H1 (cell line): ENCODE measurements around the gene CMSS1. TPM values are rescaled to one million over a fixed set of nuclear protein-coding genes. Genes with fewer than 3 reads are reported as not detected.

Experiments
- RAD21 ChIP-seq, 2 experiments: IDR thresholded peaks in 1 of 2; conservative IDR thresholded peaks in 1 of 2; 2 replicates each; pipeline ENCODE4 v1.6.1; 2011; ENCODE audit warnings: low read depth in 2 of 2, low read length in 2 of 2, improper control_type of control experiment in 1 of 2, inconsistent platforms in 1 of 2, mild to moderate bottlenecking in 1 of 2, moderate library complexity in 1 of 2
- polyA plus RNA-seq, 7 experiments: library from polyadenylated mRNA; depleted of rRNA in 3 of 7; stranded (reverse) in 5 of 7; unstranded in 2 of 7; fragments of >200 nt in 5 of 7; fragments of 200-250 nt in 2 of 7; gene quantifications; 1 replicate in 5 of 7; 2 replicates in 1 of 7; 4 replicates in 1 of 7; pipeline versions ENCODE4 v1.2.1 to v1.2.3, GENCODE V29; 2011 to 2013; ENCODE audit warnings: missing spikeins in 2 of 7, mixed read lengths in 2 of 7
- total RNA-seq: library from RNA; stranded (reverse); fragmentation: NEBNext Ultra II Directional; extraction: Animal tissue kit (Norgen Biotek cat#: 25700); gene quantifications from 2 replicates; pipeline ENCODE4 v1.2.1, GENCODE V29; 2021
- TF ChIP-seq, protein P1 (sequence below): fragments of 300-600 bp; sonication (generic); IDR thresholded peaks from 2 replicates; pipeline ENCODE4 v1.7.1; 2012; ENCODE audit warnings: low read length, moderate library complexity, mild to moderate bottlenecking, inconsistent platforms; ENCODE audit not compliant: insufficient replicate concordance

CMSS1 gene
- total and polyA plus RNA-seq, 2 of the 8 experiments (the other 6 are each of a cell fraction or from before 2014, with no cell fraction given) = 15.2 to 75.1 TPM

DNA sequence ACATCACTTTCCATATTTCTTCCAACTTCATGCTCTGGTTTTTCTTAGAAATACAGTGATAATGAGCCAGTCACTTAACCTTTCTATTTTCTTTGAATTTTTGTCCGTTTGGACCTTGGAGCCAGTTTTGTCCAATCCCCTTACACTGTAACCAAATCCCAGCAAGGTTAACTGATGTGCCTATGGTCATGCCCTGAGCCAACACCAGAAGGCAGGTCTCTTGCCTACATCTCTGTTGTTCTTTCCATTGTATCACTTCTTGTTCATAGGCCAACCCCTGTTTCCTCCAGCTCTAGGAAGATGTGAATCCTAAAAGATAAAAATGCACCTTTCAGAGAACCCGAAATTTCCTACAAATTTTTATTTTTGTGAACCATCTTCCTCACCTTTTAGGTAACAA is 122.7 kb downstream of the CMSS1 start (continued):
- TF ChIP-seq, protein P1, sequence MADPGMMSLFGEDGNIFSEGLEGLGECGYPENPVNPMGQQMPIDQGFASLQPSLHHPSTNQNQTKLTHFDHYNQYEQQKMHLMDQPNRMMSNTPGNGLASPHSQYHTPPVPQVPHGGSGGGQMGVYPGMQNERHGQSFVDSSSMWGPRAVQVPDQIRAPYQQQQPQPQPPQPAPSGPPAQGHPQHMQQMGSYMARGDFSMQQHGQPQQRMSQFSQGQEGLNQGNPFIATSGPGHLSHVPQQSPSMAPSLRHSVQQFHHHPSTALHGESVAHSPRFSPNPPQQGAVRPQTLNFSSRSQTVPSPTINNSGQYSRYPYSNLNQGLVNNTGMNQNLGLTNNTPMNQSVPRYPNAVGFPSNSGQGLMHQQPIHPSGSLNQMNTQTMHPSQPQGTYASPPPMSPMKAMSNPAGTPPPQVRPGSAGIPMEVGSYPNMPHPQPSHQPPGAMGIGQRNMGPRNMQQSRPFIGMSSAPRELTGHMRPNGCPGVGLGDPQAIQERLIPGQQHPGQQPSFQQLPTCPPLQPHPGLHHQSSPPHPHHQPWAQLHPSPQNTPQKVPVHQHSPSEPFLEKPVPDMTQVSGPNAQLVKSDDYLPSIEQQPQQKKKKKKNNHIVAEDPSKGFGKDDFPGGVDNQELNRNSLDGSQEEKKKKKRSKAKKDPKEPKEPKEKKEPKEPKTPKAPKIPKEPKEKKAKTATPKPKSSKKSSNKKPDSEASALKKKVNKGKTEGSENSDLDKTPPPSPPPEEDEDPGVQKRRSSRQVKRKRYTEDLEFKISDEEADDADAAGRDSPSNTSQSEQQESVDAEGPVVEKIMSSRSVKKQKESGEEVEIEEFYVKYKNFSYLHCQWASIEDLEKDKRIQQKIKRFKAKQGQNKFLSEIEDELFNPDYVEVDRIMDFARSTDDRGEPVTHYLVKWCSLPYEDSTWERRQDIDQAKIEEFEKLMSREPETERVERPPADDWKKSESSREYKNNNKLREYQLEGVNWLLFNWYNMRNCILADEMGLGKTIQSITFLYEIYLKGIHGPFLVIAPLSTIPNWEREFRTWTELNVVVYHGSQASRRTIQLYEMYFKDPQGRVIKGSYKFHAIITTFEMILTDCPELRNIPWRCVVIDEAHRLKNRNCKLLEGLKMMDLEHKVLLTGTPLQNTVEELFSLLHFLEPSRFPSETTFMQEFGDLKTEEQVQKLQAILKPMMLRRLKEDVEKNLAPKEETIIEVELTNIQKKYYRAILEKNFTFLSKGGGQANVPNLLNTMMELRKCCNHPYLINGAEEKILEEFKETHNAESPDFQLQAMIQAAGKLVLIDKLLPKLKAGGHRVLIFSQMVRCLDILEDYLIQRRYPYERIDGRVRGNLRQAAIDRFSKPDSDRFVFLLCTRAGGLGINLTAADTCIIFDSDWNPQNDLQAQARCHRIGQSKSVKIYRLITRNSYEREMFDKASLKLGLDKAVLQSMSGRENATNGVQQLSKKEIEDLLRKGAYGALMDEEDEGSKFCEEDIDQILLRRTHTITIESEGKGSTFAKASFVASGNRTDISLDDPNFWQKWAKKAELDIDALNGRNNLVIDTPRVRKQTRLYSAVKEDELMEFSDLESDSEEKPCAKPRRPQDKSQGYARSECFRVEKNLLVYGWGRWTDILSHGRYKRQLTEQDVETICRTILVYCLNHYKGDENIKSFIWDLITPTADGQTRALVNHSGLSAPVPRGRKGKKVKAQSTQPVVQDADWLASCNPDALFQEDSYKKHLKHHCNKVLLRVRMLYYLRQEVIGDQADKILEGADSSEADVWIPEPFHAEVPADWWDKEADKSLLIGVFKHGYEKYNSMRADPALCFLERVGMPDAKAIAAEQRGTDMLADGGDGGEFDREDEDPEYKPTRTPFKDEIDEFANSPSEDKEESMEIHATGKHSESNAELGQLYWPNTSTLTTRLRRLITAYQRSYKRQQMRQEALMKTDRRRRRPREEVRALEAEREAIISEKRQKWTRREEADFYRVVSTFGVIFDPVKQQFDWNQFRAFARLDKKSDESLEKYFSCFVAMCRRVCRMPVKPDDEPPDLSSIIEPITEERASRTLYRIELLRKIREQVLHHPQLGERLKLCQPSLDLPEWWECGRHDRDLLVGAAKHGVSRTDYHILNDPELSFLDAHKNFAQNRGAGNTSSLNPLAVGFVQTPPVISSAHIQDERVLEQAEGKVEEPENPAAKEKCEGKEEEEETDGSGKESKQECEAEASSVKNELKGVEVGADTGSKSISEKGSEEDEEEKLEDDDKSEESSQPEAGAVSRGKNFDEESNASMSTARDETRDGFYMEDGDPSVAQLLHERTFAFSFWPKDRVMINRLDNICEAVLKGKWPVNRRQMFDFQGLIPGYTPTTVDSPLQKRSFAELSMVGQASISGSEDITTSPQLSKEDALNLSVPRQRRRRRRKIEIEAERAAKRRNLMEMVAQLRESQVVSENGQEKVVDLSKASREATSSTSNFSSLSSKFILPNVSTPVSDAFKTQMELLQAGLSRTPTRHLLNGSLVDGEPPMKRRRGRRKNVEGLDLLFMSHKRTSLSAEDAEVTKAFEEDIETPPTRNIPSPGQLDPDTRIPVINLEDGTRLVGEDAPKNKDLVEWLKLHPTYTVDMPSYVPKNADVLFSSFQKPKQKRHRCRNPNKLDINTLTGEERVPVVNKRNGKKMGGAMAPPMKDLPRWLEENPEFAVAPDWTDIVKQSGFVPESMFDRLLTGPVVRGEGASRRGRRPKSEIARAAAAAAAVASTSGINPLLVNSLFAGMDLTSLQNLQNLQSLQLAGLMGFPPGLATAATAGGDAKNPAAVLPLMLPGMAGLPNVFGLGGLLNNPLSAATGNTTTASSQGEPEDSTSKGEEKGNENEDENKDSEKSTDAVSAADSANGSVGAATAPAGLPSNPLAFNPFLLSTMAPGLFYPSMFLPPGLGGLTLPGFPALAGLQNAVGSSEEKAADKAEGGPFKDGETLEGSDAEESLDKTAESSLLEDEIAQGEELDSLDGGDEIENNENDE = no peak
- TF ChIP-seq RAD21 (IDR thresholded peaks at IDR 0.05 in 1 of 2, conservative IDR thresholded peaks at IDR 0.05 in 1 of 2; ENCODE audit: low read depth in 2 of 2, low read length in 2 of 2) = no peak
